Prostate gland (tissue), 2 donors: ENCODE measurements around the gene KCNN4. TPM values are rescaled to one million over a fixed set of nuclear protein-coding genes. Genes with fewer than 3 reads are reported as not detected.

Source experiments
- DNase-seq: peaks from one replicate; pipeline ENCODE4 v3.0.0-alpha.2; 2019; ENCODE audit warnings: low spot score
- H3K27ac ChIP-seq, 2 donors: fragments of 200-600 bp; sonication (generic); 2 replicates each; pipeline ENCODE4 v1.5.1; 2017 to 2019
- H3K27me3 ChIP-seq: fragments of 200-600 bp; sonication (generic); replicated peaks from 2 replicates; pipeline ENCODE4 v1.5.1; 2019; ENCODE audit not compliant: insufficient read depth
- H3K36me3 ChIP-seq, 2 donors: fragments of 200-600 bp; sonication (generic); 1 replicate in 1 of 2; 2 replicates in 1 of 2; pipeline versions ENCODE4 v1.5.1 to v1.8.1; 2017 to 2019
- H3K4me1 ChIP-seq: fragments of 200-600 bp; sonication (generic); replicated peaks from 2 replicates; pipeline ENCODE4 v1.5.1; 2019
- H3K4me3 ChIP-seq, 2 donors: fragments of 200-600 bp; sonication (generic); 2 replicates each; pipeline ENCODE4 v1.5.1; 2017 to 2019
- H3K9me3 ChIP-seq: fragments of 200-600 bp; sonication (generic); 2 replicates; pipeline ENCODE4 v1.5.1; 2017
- CTCF ChIP-seq, 4 experiments: fragments of 200-600 bp in 2 of 4; fragments of 450-650 bp in 2 of 4; sonication (generic) in 2 of 4; IDR thresholded peaks; 1 replicate in 3 of 4; 2 replicates in 1 of 4; pipeline ENCODE4 v1.5.1; 2016 to 2019; ENCODE audit warnings: antibody characterized with exemption in 4 of 4, mild to moderate bottlenecking in 2 of 4, moderate library complexity in 2 of 4
- POLR2A ChIP-seq: fragments of 450-650 bp; IDR thresholded peaks from one replicate; pipeline ENCODE4 v1.6.1; 2016; ENCODE audit warnings: antibody characterized with exemption, mild to moderate bottlenecking
- POLR2AphosphoS5 ChIP-seq: sonication (generic); formaldehyde crosslinking; IDR thresholded peaks from one replicate; pipeline ENCODE4 v1.6.1; 2017; ENCODE audit warnings: antibody characterized with exemption
- WGBS: methylation state at CpG from one replicate; pipeline ENCODE4 v1.1.5; 2018; 5-methylcytosine and 5-hydroxymethylcytosine counted together
- intact Hi-C: fragments of 100-400 bp; cut with DNase I; formaldehyde crosslinking; loops from one replicate; pipeline ENCODE4 v1.14.2; 2022
- total RNA-seq, 2 donors: library from RNA; depleted of rRNA; stranded (reverse); fragments of >200 nt; gene quantifications; one replicate each; pipeline ENCODE4 v1.1.0, GENCODE V29; 2016

The KCNN4 gene
- total RNA-seq, 2 donors from 2014 or later: 65.1 to 86.1 TPM

DNA sequence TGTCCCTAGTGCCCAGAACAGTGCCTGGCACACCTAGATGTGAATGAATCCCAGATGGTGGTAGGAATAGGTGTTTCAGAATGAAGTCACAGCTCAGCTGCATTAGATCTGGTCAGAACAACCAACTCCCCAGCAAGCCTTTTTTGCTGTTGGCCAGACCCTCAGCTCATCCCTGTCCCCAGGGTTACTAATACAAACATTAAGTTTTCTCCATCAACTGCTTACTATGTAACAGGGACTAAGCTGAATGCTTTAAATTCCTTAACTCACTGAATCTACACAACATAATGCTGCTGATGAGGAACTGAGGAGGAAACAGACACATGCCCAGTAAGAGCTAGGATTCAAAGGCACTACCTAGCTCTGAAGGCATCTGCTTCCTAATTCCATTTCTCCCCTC, 44.8 kb downstream of the KCNN4 start:
- Histone ChIP-seq H3K27me3 (no peaks in the 10 kb centered on the region), H3K4me3 (no peak overlapping the region), H3K9me3 (no peaks in the 10 kb centered on the region), H3K4me1 (no peaks in the 10 kb centered on the region), H3K27ac (no peak overlapping the region), H3K36me3 (peaks cover 7 to 20% of the 10 kb centered on the region in 2 donors)
- intact Hi-C loops: no loop called here
- TF ChIP-seq CTCF (IDR thresholded peaks at IDR 0.05): no peak
- TF ChIP-seq POLR2A: no peak
- no peak for TF ChIP-seq POLR2AphosphoS5
- DNase-seq: no peak

DNA sequence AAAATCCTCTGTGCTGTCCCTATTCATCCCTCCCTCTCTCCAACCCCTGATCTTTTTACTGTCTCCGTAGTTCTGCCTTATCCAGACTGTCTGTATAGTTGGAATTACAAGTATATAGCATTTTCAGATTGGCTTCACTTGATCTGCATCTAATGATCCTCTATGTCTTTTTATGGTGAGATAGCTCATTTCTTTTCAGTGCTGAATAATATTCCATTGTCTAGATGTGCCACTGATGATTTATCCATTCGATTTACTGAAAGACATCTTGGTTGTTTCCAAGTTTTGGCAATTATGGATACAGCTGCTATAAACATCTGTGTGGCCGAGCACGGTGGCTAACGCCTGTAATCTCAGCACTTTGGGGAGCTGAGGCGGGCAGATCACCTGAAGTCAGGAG, 45.8 kb downstream of the KCNN4 start:
- peaks cover 7 to 20% of the 10 kb centered on the region in 2 donors for H3K36me3 ChIP-seq
- intact Hi-C loops: no loop called here
- WGBS: 95% methylated on average over 6 of the region's 6 CpGs
- DNase-seq: no peak
- TF ChIP-seq POLR2A: no peak
- no peak for TF ChIP-seq POLR2AphosphoS5
- no peak for TF ChIP-seq CTCF (IDR thresholded peaks at IDR 0.05)
- no peaks in the 10 kb centered on the region for H3K4me1 ChIP-seq
- no peak overlapping the region for H3K4me3 ChIP-seq
- no peak overlapping the region for H3K27ac ChIP-seq
- H3K27me3 ChIP-seq: no peaks in the 10 kb centered on the region
- H3K9me3 ChIP-seq: no peaks in the 10 kb centered on the region

- TF ChIP-seq POLR2AphosphoS5 (no peak), CTCF (IDR thresholded peaks at IDR 0.05) (no peak), POLR2A (no peak)
Observed at GRCh38 chr19:43731846-43732245, 48.9 kb downstream of the KCNN4 start.

GRCh38 chr19:43731346-43731745, 49.4 kb downstream of the KCNN4 start:
- WGBS: 79% methylated on average over 10 of the region's 14 CpGs
- peaks cover 0 to 10% of the 10 kb centered on the region in 2 donors for H3K36me3 ChIP-seq

More at GRCh38 chr19:43731846-43732245, 48.9 kb downstream of the KCNN4 start:
- Histone ChIP-seq H3K36me3 (peaks cover 0 to 15% of the 10 kb centered on the region in 2 donors), H3K27ac (no peak overlapping the region), H3K27me3 (no peaks in the 10 kb centered on the region), H3K4me1 (no peaks in the 10 kb centered on the region), H3K9me3 (no peaks in the 10 kb centered on the region), H3K4me3 (no peak overlapping the region)
- DNase-seq: no peak
- intact Hi-C loops: no loop called here
- WGBS: 50% methylated on average over 1 of the region's 1 CpG

More at GRCh38 chr19:43731346-43731745, 49.4 kb downstream of the KCNN4 start:
- Histone ChIP-seq H3K4me1 (no peaks in the 10 kb centered on the region), H3K27ac (no peak overlapping the region), H3K27me3 (no peaks in the 10 kb centered on the region), H3K9me3 (no peaks in the 10 kb centered on the region), H3K4me3 (no peak overlapping the region)
- no peak for TF ChIP-seq POLR2A
- no peak for TF ChIP-seq POLR2AphosphoS5
- TF ChIP-seq CTCF (IDR thresholded peaks at IDR 0.05): no peak
- no peak for DNase-seq
- intact Hi-C loops: no loop called here
